Choroid plexus epithelial cell (primary cell): ENCODE measurements around the gene SIT1.
"Not testable (repeated sequence)": the region's sequence is repeated elsewhere in the genome, so short reads cannot be mapped to it uniquely, and the experiment has no call there.

Experiments
- DNase-seq: peaks from one replicate; pipeline ENCODE4 v3.0.0-alpha.2; 2010; ENCODE audit warnings: low read depth
- H3K4me3 ChIP-seq: 2 replicates; pipeline ENCODE4 v1.5.1; 2011; ENCODE audit warnings: low read depth, mild to moderate bottlenecking, control low read depth, low read length, moderate library complexity
- TF ChIP-seq, protein P1 (sequence below): conservative IDR thresholded peaks from 2 replicates; pipeline ENCODE4 v1.5.1; 2011; ENCODE audit warnings: low read depth, mild to moderate bottlenecking, control low read depth, inconsistent platforms, low read length, moderate library complexity

The SIT1 gene

DNA sequence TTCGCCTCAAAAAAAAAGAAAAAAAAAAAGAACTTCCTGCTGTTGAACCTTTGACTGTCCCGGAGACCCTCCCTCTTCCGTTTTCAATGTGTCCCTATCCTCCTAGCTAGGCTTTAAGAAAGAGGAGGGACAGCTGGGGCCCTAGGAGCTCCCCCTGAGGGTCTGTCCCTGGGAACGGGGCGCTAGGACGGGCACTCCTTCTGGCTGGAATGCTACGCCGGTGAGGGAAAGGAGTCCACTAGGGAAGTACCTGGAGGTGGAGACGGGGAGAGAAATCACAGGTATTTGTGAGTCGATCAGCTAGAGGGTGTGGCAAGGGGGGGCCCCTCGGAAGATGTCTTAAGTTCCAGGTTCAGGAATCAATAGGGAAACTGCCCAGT, 4.6 kb downstream of the SIT1 start:
- DNase-seq, result no peak
- TF ChIP-seq, protein P1, sequence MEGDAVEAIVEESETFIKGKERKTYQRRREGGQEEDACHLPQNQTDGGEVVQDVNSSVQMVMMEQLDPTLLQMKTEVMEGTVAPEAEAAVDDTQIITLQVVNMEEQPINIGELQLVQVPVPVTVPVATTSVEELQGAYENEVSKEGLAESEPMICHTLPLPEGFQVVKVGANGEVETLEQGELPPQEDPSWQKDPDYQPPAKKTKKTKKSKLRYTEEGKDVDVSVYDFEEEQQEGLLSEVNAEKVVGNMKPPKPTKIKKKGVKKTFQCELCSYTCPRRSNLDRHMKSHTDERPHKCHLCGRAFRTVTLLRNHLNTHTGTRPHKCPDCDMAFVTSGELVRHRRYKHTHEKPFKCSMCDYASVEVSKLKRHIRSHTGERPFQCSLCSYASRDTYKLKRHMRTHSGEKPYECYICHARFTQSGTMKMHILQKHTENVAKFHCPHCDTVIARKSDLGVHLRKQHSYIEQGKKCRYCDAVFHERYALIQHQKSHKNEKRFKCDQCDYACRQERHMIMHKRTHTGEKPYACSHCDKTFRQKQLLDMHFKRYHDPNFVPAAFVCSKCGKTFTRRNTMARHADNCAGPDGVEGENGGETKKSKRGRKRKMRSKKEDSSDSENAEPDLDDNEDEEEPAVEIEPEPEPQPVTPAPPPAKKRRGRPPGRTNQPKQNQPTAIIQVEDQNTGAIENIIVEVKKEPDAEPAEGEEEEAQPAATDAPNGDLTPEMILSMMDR, result peak; percentile 41
- peak overlapping the region; percentile 79 for H3K4me3 ChIP-seq

- DNase-seq, result not testable (repeated sequence)
- H3K4me3 ChIP-seq, result peak overlapping the region; percentile 79
Observed at GRCh38 chr9:35645736-35646135, 5.0 kb downstream of the SIT1 start.

DNA sequence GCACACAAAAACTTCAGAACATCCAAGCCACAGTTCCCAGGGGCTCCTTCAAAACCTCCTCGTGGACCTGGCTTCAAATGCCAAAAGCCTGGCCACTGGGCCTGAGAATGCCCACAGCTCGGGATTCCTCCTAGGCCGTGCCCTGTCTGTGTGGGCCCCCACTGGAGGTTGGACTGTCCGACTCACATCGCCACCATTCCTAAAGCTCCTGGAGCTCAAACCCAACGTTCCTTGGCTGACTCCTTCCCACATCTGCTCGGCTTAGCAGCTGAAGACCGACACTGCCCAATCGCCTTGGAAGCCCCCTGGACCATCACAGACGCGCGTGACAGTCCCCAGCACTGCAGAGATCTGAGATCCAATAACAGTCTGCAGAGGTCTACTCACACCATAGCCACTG, 7.7 kb downstream of the SIT1 start:
- H3K4me3 ChIP-seq, result no peak overlapping the region
- TF ChIP-seq, protein P1, result no peak
- DNase-seq, result no peak

- not testable (repeated sequence) for H3K4me3 ChIP-seq
Observed at GRCh38 chr9:35641478-35641877, 9.3 kb downstream of the SIT1 start.

DNA sequence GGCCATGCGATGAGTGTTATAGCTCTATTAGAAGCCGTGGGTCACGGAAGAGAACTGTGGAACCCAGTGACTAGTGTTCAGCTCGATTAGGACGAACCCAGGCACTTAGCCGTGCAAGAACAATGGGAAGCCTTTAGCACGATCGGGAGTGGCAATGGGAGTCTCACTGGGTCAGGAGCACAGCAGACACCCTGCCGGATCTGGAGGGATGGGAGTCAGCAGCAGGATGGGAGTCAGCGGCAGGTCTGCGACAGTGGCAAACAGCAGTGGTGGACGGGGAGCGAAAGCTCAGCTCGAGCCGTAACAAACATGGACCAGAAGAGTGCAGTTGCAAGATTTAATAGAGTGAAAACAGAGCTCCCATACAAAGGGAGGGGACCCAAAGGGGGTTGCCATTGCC, 10.3 kb downstream of the SIT1 start:
- DNase-seq, result not testable (repeated sequence)

More at GRCh38 chr9:35641478-35641877, 9.3 kb downstream of the SIT1 start:
- not testable (repeated sequence) for DNase-seq

GRCh38 chr9:35639631-35640030, 11.1 kb downstream of the SIT1 start:
- no peak overlapping the region for H3K4me3 ChIP-seq
- TF ChIP-seq, protein P1, result no peak

More for the DNA sequence above, 10.3 kb downstream of the SIT1 start:
- not testable (repeated sequence) for H3K4me3 ChIP-seq

GRCh38 chr9:35639225-35639624, 11.5 kb downstream of the SIT1 start:
- not testable (repeated sequence) for H3K4me3 ChIP-seq

More at GRCh38 chr9:35639631-35640030, 11.1 kb downstream of the SIT1 start:
- no peak for DNase-seq

GRCh38 chr9:35638751-35639150, 12.0 kb downstream of the SIT1 start:
- not testable (repeated sequence) for DNase-seq, H3K4me3 ChIP-seq

More at GRCh38 chr9:35639225-35639624, 11.5 kb downstream of the SIT1 start:
- DNase-seq, result not testable (repeated sequence)

GRCh38 chr9:35637427-35637955, 13.2 kb downstream of the SIT1 start:
- not testable (repeated sequence) for DNase-seq, H3K4me3 ChIP-seq

DNA sequence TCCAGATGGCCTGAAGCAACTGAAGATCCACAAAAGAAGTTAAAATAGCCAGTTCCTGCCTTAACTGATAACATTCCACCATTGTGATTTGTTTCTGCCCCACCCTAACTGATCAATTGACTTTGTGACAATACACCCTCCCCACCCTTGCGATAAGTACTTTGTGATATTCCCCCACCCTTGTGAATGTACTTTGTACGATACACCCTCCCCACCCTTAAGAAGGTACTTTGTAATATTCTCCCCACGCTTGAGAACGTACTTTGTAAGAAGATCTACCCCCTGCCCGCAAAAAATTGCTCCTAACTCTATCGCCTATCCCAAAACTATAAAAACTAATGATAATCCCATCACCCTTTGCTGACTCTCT, 13.9 kb downstream of the SIT1 start:
- H3K4me3 ChIP-seq, DNase-seq: not testable (repeated sequence)

GRCh38 chr9:35636135-35636876, 14.4 kb downstream of the SIT1 start:
- TF ChIP-seq, protein P1, result no peak
- H3K4me3 ChIP-seq, result no peak overlapping the region
- DNase-seq, result no peak
